Prostate gland (tissue), 2 donors: ENCODE measurements around the gene ABCC4.

Experiments
- CTCF ChIP-seq, 4 experiments: fragments of 200-600 bp in 2 of 4; fragments of 450-650 bp in 2 of 4; sonication (generic) in 2 of 4; IDR thresholded peaks; 1 replicate in 3 of 4; 2 replicates in 1 of 4; pipeline ENCODE4 v1.5.1; 2016 to 2019; ENCODE audit warnings: antibody characterized with exemption in 4 of 4, mild to moderate bottlenecking in 2 of 4, moderate library complexity in 2 of 4
- POLR2A ChIP-seq: fragments of 450-650 bp; IDR thresholded peaks from one replicate; pipeline ENCODE4 v1.6.1; 2016; ENCODE audit warnings: antibody characterized with exemption, mild to moderate bottlenecking
- POLR2AphosphoS5 ChIP-seq: sonication (generic); formaldehyde crosslinking; IDR thresholded peaks from one replicate; pipeline ENCODE4 v1.6.1; 2017; ENCODE audit warnings: antibody characterized with exemption

GRCh38 chr13:95150555-95150954 is 150.7 kb downstream of the ABCC4 start:
- TF ChIP-seq CTCF (IDR thresholded peaks at IDR 0.05) = no peak
- TF ChIP-seq POLR2A = no peak
- TF ChIP-seq POLR2AphosphoS5 = no peak
